ENCODE data around the gene NPC1. TPM values are rescaled to one million over a fixed set of nuclear protein-coding genes. Genes with fewer than 3 reads are reported as not detected.

The NPC1 gene
- total and polyA plus RNA-seq, 4 donors = 9.5 to 46.7 (median 27.3) TPM

GRCh38 chr18:23547306-23547705 is 39.0 kb downstream of the NPC1 start:
- DNase-seq (ENCODE audit: low spot score) = no peak
- TF ChIP-seq RXRA (IDR thresholded peaks at IDR 0.05) = peak in 1 of 2 donors; percentile 5
- TF ChIP-seq YY1 (IDR thresholded peaks at IDR 0.05) = no peak
- no peak for TF ChIP-seq EGR1 (IDR thresholded peaks at IDR 0.05; ENCODE audit: low read depth in 2 of 2)
- no peak for TF ChIP-seq TAF1 (conservative IDR thresholded peaks at IDR 0.05)
- H3K27ac ChIP-seq (ENCODE audit: low read depth in 1 of 2, low read length in 2 of 2) = no peak overlapping the region
- H3K36me3 ChIP-seq (ENCODE audit: control insufficient read depth in 4 of 4, insufficient read depth in 3 of 4, low read depth in 1 of 4, low read length in 3 of 4) = peaks cover 1 to 37% (median 28%) of the 10 kb centered on the region in 4 donors
- no peaks in the 10 kb centered on the region for H3K27me3 ChIP-seq (ENCODE audit: control insufficient read depth in 4 of 4, insufficient read depth in 4 of 4, low read length in 3 of 4)
- H3K9me3 ChIP-seq (ENCODE audit: control insufficient read depth in 4 of 4, low read length in 3 of 4) = no peaks in the 10 kb centered on the region
- no peak overlapping the region for H3K4me3 ChIP-seq (ENCODE audit: low read depth in 1 of 3, low read length in 3 of 3)
- H3K9ac ChIP-seq (ENCODE audit: low read depth in 1 of 2, low read length in 2 of 2) = no peak overlapping the region
- WGBS = 62% methylated on average over 3 of the region's 3 CpGs
- H3K4me1 ChIP-seq (ENCODE audit: control insufficient read depth in 4 of 4, insufficient read depth in 4 of 4, low read length in 3 of 4) = peaks cover 2 to 5% (median 3%) of the 10 kb centered on the region in 4 donors

GRCh38 chr18:23545247-23545789 is 41.0 kb downstream of the NPC1 start:
- Histone ChIP-seq H3K4me3 (ENCODE audit: low read depth in 1 of 3, low read length in 3 of 3) (no peak overlapping the region), H3K9me3 (ENCODE audit: control insufficient read depth in 4 of 4, low read length in 3 of 4) (no peaks in the 10 kb centered on the region), H3K27me3 (ENCODE audit: control insufficient read depth in 4 of 4, insufficient read depth in 4 of 4, low read length in 3 of 4) (no peaks in the 10 kb centered on the region), H3K36me3 (ENCODE audit: control insufficient read depth in 4 of 4, insufficient read depth in 3 of 4, low read depth in 1 of 4, low read length in 3 of 4) (peaks cover 1 to 37% (median 25%) of the 10 kb centered on the region in 4 donors), H3K9ac (ENCODE audit: low read depth in 1 of 2, low read length in 2 of 2) (no peak overlapping the region), H3K27ac (ENCODE audit: low read depth in 1 of 2, low read length in 2 of 2) (peak overlapping the region in 1 of 2 donors; percentile 58), H3K4me1 (ENCODE audit: control insufficient read depth in 4 of 4, insufficient read depth in 4 of 4, low read length in 3 of 4) (peaks cover 2 to 13% (median 3%) of the 10 kb centered on the region in 4 donors)
- DNase-seq (ENCODE audit: low spot score) = no peak
- peak in 1 of 2 donors; percentile 56 for TF ChIP-seq JUND (IDR thresholded peaks at IDR 0.05)
- no peak for TF ChIP-seq GABPA (IDR thresholded peaks at IDR 0.05 in 1 of 2, conservative IDR thresholded peaks at IDR 0.05 in 1 of 2)
- no peak for TF ChIP-seq TAF1 (conservative IDR thresholded peaks at IDR 0.05)
- TF ChIP-seq HNF4A (conservative IDR thresholded peaks at IDR 0.05) = peak; percentile 89 to 94
- TF ChIP-seq, protein P1, sequence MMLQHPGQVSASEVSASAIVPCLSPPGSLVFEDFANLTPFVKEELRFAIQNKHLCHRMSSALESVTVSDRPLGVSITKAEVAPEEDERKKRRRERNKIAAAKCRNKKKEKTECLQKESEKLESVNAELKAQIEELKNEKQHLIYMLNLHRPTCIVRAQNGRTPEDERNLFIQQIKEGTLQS (IDR thresholded peaks at IDR 0.05) = no peak
- TF ChIP-seq RAD21 (IDR thresholded peaks at IDR 0.05) = peak in 1 of 2 donors; percentile 33
- no peak for TF ChIP-seq ZBTB33 (IDR thresholded peaks at IDR 0.05)
- TF ChIP-seq, protein P2, sequence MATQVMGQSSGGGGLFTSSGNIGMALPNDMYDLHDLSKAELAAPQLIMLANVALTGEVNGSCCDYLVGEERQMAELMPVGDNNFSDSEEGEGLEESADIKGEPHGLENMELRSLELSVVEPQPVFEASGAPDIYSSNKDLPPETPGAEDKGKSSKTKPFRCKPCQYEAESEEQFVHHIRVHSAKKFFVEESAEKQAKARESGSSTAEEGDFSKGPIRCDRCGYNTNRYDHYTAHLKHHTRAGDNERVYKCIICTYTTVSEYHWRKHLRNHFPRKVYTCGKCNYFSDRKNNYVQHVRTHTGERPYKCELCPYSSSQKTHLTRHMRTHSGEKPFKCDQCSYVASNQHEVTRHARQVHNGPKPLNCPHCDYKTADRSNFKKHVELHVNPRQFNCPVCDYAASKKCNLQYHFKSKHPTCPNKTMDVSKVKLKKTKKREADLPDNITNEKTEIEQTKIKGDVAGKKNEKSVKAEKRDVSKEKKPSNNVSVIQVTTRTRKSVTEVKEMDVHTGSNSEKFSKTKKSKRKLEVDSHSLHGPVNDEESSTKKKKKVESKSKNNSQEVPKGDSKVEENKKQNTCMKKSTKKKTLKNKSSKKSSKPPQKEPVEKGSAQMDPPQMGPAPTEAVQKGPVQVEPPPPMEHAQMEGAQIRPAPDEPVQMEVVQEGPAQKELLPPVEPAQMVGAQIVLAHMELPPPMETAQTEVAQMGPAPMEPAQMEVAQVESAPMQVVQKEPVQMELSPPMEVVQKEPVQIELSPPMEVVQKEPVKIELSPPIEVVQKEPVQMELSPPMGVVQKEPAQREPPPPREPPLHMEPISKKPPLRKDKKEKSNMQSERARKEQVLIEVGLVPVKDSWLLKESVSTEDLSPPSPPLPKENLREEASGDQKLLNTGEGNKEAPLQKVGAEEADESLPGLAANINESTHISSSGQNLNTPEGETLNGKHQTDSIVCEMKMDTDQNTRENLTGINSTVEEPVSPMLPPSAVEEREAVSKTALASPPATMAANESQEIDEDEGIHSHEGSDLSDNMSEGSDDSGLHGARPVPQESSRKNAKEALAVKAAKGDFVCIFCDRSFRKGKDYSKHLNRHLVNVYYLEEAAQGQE (IDR thresholded peaks at IDR 0.05) = peak; percentile 56
- TF ChIP-seq EGR1 (IDR thresholded peaks at IDR 0.05; ENCODE audit: low read depth in 2 of 2) = no peak
- peak; percentile 24 for TF ChIP-seq YY1 (IDR thresholded peaks at IDR 0.05)
- TF ChIP-seq FOXA1 (IDR thresholded peaks at IDR 0.05) = peak; percentile 93
- TF ChIP-seq NR2F2 (IDR thresholded peaks at IDR 0.05) = peak; percentile 22
- peak; percentile 81 for TF ChIP-seq HNF4G (IDR thresholded peaks at IDR 0.05)
- peak; percentile 56 for TF ChIP-seq MAX (IDR thresholded peaks at IDR 0.05)
- TF ChIP-seq FOXA2 (IDR thresholded peaks at IDR 0.05) = peak; percentile 90
- TF ChIP-seq CTCF (IDR thresholded peaks at IDR 0.05; ENCODE audit: low read depth, low read length, missing input control) = no peak
- peak; percentile 98 for TF ChIP-seq SP1 (IDR thresholded peaks at IDR 0.05)
- TF ChIP-seq RXRA (IDR thresholded peaks at IDR 0.05) = peak; percentile 93 to 98
- 49% methylated on average over 13 of the region's 13 CpGs for whole genome bisulfite sequencing

Measured in liver (tissue), 9 donors.